ENCODE results near the gene IMMP2L.

The IMMP2L gene

GRCh38 chr7:111012799-111013675 is 549.3 kb downstream of the IMMP2L start:
- H3K9me3 Mint-ChIP-seq = no peaks in the 10 kb centered on the region
- peak overlapping the region; percentile 62 to 78 for H3K4me3 Mint-ChIP-seq
- DNase-seq (peak; percentile 54 to 69), ATAC-seq (peak; percentile 84)
- no peaks in the 10 kb centered on the region for H3K27me3 Mint-ChIP-seq
- peak overlapping the region; percentile 20 to 91 for H3K27ac Mint-ChIP-seq
- H3K4me1 Mint-ChIP-seq = peaks cover 68% of the 10 kb centered on the region

- DNase-seq = no peak
- Mint-ChIP-seq H3K4me3 (peak overlapping the region; percentile 78 to 79), H3K4me1 (peaks cover 59% of the 10 kb centered on the region)
Observed at GRCh38 chr7:111012149-111012548, 550.1 kb downstream of the IMMP2L start.

GRCh38 chr7:111011520-111011919 is 550.8 kb downstream of the IMMP2L start:
- peak; percentile 75 for ATAC-seq
- peak in 1 of 2 donors; percentile 50 for DNase-seq
- Mint-ChIP-seq H3K4me1 (peaks cover 56% of the 10 kb centered on the region), H3K9me3 (no peaks in the 10 kb centered on the region), H3K4me3 (peak overlapping the region; percentile 72 to 79), H3K27ac (peak overlapping the region; percentile 91 to 96), H3K27me3 (no peaks in the 10 kb centered on the region)

More at GRCh38 chr7:111012149-111012548, 550.1 kb downstream of the IMMP2L start:
- Mint-ChIP-seq H3K27ac (peak overlapping the region; percentile 91 to 96), H3K27me3 (no peaks in the 10 kb centered on the region), H3K9me3 (no peaks in the 10 kb centered on the region)
- ATAC-seq = no peak

- H3K4me3 Mint-ChIP-seq = peak overlapping the region; percentile 72 to 79
- DNase-seq (peak in 1 of 2 donors; percentile 41), ATAC-seq (peak; percentile 54)
- H3K4me1 Mint-ChIP-seq = peaks cover 53% of the 10 kb centered on the region
- H3K27me3 Mint-ChIP-seq = no peaks in the 10 kb centered on the region
- H3K27ac Mint-ChIP-seq = peak overlapping the region; percentile 2 to 91
- no peaks in the 10 kb centered on the region for H3K9me3 Mint-ChIP-seq
Observed at GRCh38 chr7:111010798-111011197, 551.5 kb downstream of the IMMP2L start.

- peak overlapping the region; percentile 45 to 72 for H3K4me3 Mint-ChIP-seq
- H3K4me1 Mint-ChIP-seq = peaks cover 41% of the 10 kb centered on the region
- no peak for ATAC-seq
- H3K27ac Mint-ChIP-seq = no peak overlapping the region
- no peaks in the 10 kb centered on the region for H3K27me3 Mint-ChIP-seq
- DNase-seq = no peak
- no peaks in the 10 kb centered on the region for H3K9me3 Mint-ChIP-seq
Observed at GRCh38 chr7:111009526-111010040, 552.7 kb downstream of the IMMP2L start.

GRCh38 chr7:111006691-111007090 is 555.6 kb downstream of the IMMP2L start:
- H3K27me3 Mint-ChIP-seq = no peaks in the 10 kb centered on the region
- no peak for ATAC-seq
- peaks cover 26% of the 10 kb centered on the region for H3K4me1 Mint-ChIP-seq
- DNase-seq = no peak
- no peak overlapping the region for H3K27ac Mint-ChIP-seq
- no peaks in the 10 kb centered on the region for H3K9me3 Mint-ChIP-seq
- H3K4me3 Mint-ChIP-seq = no peak overlapping the region

- Mint-ChIP-seq H3K27ac (no peak overlapping the region), H3K4me1 (peaks cover 23% of the 10 kb centered on the region), H3K27me3 (no peaks in the 10 kb centered on the region), H3K9me3 (no peaks in the 10 kb centered on the region), H3K4me3 (no peak overlapping the region)
- DNase-seq (no peak), ATAC-seq (peak; percentile 59)
Observed at GRCh38 chr7:111006040-111006439, 556.3 kb downstream of the IMMP2L start.

GRCh38 chr7:111005445-111005844 is 556.8 kb downstream of the IMMP2L start:
- Mint-ChIP-seq H3K4me1 (peaks cover 17% of the 10 kb centered on the region), H3K4me3 (no peak overlapping the region), H3K9me3 (no peaks in the 10 kb centered on the region), H3K27me3 (no peaks in the 10 kb centered on the region), H3K27ac (no peak overlapping the region)
- no peak for DNase-seq
- ATAC-seq = peak; percentile 33

- ATAC-seq (peak; percentile 79), DNase-seq (peak in 1 of 2 donors; percentile 31)
- peak overlapping the region in 1 of 2 donors; percentile 92 for H3K27ac Mint-ChIP-seq
- no peaks in the 10 kb centered on the region for H3K27me3 Mint-ChIP-seq
- H3K9me3 Mint-ChIP-seq = peaks cover 0 to 6% of the 10 kb centered on the region in 2 donors
- peaks cover 18% of the 10 kb centered on the region for H3K4me1 Mint-ChIP-seq
- H3K4me3 Mint-ChIP-seq = peak overlapping the region; percentile 14 to 27
Observed at GRCh38 chr7:111004310-111004901, 557.9 kb downstream of the IMMP2L start.

GRCh38 chr7:111003883-111004282 is 558.4 kb downstream of the IMMP2L start:
- H3K27ac Mint-ChIP-seq = peak overlapping the region in 1 of 2 donors; percentile 92
- H3K4me3 Mint-ChIP-seq = no peak overlapping the region
- peak; percentile 61 for ATAC-seq
- no peak for DNase-seq
- H3K9me3 Mint-ChIP-seq = peaks cover 0 to 11% of the 10 kb centered on the region in 2 donors
- peaks cover 18% of the 10 kb centered on the region for H3K4me1 Mint-ChIP-seq
- H3K27me3 Mint-ChIP-seq = no peaks in the 10 kb centered on the region

GRCh38 chr7:110994028-110994967 is 568.0 kb downstream of the IMMP2L start:
- ATAC-seq (peak; percentile 91), DNase-seq (no peak)
- peak overlapping the region; percentile 71 to 96 for H3K27ac Mint-ChIP-seq
- peaks cover 4% of the 10 kb centered on the region in 2 donors for H3K9me3 Mint-ChIP-seq
- no peaks in the 10 kb centered on the region for H3K27me3 Mint-ChIP-seq
- peak overlapping the region; percentile 25 to 40 for H3K4me3 Mint-ChIP-seq
- peaks cover 27% of the 10 kb centered on the region for H3K4me1 Mint-ChIP-seq

GRCh38 chr7:110988890-110989501 is 573.3 kb downstream of the IMMP2L start:
- H3K4me1 Mint-ChIP-seq = peaks cover 32% of the 10 kb centered on the region
- no peak for DNase-seq
- H3K27me3 Mint-ChIP-seq = no peaks in the 10 kb centered on the region
- H3K4me3 Mint-ChIP-seq = no peak overlapping the region
- H3K27ac Mint-ChIP-seq = no peak overlapping the region
- no peak for ATAC-seq
- H3K9me3 Mint-ChIP-seq = peaks cover 0 to 4% of the 10 kb centered on the region in 2 donors

GRCh38 chr7:110988348-110988747 is 573.9 kb downstream of the IMMP2L start:
- DNase-seq (no peak), ATAC-seq (peak; percentile 57)
- H3K4me3 Mint-ChIP-seq = no peak overlapping the region
- H3K27ac Mint-ChIP-seq = no peak overlapping the region
- H3K9me3 Mint-ChIP-seq = no peaks in the 10 kb centered on the region
- H3K27me3 Mint-ChIP-seq = no peaks in the 10 kb centered on the region
- peaks cover 32% of the 10 kb centered on the region for H3K4me1 Mint-ChIP-seq

GRCh38 chr7:110987127-110987693 is 575.1 kb downstream of the IMMP2L start:
- no peak overlapping the region for H3K4me3 Mint-ChIP-seq
- DNase-seq = no peak
- peaks cover 29% of the 10 kb centered on the region for H3K4me1 Mint-ChIP-seq
- no peaks in the 10 kb centered on the region for H3K9me3 Mint-ChIP-seq
- no peaks in the 10 kb centered on the region for H3K27me3 Mint-ChIP-seq
- ATAC-seq = no peak
- no peak overlapping the region for H3K27ac Mint-ChIP-seq
